ENCODE measurements around the gene OLFM1.
"Not testable (repeated sequence)": the region's sequence is repeated elsewhere in the genome, so short reads cannot be mapped to it uniquely, and the experiment has no call there.

OLFM1 gene

DNA sequence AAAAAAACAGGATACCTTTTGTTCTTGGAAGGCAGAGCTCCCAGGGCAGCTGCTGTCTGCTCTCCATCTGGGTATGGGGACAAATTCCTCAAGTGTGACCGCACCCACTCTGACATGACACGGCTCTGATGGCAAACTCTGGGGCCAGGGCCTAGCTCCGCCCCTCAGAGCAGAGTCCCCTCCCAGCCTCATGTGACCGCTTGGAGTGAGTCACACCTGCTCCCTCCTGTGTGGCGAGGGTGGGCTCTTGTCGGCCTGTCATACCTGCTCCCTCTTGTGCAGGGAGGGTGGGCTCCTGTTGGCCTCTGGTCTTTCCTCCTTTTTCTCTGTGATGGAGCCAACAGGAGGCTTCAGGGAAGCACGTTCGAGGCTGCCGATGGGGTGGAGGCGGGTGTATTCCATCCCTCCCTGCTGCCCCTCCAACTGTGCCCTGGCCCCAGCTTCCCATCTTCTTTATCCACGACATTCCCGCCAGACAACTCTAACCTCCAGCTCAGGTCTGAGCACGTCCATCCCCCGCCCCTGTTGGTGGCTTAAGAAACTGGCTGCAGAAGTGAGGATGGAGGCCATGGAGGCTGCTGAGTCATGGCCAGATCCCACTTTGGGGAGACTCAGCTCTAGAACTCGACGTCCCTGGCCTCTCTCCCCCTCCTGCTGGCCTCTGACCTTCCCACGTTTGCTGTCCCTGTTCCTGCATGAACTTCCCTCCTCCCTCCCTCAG lies 65.3 kb downstream of the OLFM1 start:
- no peak for DNase-seq (ENCODE audit: low spot score)

DNA sequence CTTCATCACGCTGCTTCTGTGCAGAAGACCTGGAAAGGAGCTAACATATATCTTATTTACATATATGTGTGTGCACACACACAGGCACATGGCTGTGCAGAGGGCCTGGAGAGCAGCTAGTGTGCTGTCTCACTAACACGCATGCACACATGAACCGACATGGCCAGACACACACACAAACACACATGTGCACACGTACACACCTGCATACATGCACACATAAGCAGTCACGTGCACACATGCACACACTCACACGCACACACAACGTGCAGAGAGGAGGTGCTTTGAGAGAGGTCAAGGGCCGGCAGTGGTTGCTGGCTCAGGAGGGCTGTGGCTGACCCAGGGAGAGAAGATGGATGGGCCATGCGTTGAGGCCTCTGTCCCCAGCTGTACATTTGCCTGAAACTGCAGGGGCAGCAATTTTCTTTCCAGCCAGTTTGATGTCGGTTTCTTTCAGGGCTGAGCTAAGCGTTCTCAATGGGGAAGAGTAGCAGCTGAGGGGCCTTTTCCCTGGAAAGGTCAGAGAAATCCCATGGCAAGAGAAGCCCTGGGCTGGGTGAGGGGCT lies 66.7 kb downstream of the OLFM1 start:
- no peak for DNase-seq (ENCODE audit: low spot score)

DNA sequence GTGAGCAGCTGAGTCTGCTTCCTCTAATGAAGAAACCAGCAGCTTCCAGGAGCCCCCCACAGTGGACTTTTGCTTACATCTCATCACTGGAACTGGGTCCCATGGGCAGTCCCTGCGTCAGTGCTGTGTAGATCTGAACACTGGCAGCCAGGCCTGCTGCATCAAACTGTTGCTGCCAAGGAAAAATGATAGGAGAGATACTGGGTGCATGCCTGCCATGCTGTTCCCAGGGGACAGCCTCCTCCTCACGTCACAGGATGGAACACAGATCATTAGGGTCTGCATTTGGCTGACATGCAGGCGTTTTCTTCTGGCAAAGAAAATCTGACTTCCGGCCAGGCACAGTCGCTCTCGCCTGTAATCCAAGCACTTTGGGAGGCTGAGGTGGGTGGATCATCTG lies 67.9 kb downstream of the OLFM1 start:
- no peak for DNase-seq (ENCODE audit: low spot score)

DNA sequence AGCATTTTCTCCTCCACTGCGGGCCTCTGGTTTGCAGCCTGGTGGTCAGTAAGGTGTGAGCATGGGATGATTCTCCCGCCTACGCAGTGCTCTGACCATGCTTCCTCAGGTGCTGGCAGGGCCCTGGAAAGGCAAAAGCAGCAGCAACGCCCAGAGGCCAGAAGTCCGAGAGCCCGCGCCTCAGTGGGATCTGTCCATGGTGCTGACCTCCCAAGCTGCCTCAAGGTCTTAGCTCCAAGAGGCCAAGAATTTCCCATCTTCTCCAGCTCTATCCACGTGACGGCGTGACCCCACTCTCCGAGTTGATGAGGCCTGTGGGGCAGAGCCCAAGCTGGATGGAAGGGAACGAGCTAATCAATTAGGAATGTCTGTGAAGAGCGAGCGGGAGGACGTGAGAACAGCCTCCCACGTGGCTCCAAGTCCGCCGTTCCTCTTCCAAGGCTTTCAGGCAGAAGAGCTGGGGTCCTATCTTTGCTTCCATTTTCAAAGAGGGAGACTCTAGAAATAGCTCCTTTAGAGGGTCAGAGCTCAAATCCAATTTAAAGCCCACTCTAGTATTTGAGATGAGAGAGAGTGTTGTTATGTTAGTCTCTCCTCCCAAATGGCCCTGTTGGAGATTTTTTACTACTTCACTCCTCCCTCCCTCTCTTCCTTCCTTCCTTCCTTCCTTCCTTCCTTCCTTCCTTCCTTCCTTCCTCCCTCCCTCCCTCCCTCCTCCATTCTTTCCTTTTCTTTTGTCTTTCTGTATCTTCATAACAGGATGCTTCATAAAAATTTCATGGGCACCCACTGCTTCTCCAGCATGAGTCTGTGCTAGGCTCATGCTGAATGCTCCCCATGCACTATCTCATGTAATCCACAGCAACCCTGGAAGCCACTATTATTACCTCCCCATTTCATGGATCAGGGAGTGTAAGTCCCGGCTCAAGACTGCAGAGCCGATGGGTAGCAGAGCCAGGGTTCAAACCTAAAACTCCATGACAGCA lies 69.3 kb downstream of the OLFM1 start:
- DNase-seq (ENCODE audit: low spot score) = no peak

DNA sequence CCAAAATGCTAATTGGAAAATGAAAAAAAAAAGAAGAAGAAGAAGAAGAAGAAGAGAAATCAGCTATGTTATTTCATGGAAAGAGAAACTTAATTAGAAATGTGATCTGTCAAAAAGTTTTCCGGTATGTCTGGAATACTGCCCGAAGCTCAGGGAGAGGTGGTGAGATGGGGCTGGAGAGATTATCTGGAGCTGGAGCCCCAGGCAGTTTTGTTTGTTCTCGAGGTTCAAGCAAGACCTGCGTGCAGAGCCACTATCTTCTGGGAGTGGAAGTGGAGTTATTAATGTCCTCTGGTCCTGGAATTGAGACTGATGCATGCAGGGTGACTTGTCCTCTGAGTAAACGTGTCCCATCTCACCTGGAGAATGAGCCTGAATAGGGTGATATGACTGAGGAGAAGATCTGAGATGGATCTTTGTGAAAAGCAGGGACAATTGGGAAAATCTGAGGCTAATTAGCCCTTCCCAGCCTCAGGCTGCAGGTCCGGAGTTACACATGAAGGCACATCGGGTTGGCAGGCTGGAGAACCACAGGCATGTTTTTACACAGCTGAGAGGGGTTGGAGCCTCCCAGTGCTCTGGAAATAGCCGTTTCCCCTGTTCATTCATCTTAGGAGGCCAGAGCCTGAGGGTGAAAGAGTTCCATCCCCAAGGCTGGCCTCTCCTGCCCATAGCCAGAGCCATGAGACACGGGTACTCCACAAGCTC lies 70.5 kb downstream of the OLFM1 start:
- no peak for DNase-seq (ENCODE audit: low spot score)

DNA sequence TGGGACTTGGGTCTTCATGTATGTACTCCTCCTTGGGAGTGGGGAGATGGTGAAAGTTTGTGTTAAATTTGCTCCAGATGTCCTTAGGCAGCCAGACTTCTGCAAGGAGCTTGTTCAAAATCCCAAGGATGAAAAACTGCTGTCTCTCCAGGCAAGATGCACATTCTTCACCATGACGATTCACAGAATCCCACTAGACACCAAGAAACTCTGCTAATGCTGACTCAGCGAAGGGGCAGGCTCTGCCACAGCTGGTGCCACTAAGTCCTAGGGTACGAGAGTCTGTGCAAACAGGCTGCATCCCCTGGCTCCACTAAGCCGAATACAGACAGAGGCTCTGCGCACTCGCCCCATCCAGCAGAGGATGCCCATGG lies 71.1 kb downstream of the OLFM1 start:
- DNase-seq (ENCODE audit: low spot score) = no peak

DNA sequence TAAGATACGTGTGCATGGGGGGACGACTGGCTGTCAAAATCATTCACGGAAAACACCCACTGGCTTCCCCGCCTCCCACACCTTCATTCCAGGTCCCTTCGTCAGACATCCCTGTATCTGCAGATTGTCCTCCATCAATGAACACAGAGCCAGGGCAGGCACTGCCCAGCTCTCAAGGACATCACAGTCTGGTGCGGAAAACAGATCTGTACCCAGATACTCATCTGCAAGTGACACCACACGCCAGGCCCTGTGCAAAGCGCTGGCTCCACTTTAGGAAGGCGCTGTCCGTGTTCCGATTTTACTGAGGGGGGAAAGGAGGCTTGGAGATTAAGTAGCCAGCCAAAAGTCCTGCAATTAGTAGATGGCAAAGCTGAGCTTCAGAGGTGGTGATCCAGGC lies 72.3 kb downstream of the OLFM1 start:
- DNase-seq (ENCODE audit: low spot score) = no peak

DNA sequence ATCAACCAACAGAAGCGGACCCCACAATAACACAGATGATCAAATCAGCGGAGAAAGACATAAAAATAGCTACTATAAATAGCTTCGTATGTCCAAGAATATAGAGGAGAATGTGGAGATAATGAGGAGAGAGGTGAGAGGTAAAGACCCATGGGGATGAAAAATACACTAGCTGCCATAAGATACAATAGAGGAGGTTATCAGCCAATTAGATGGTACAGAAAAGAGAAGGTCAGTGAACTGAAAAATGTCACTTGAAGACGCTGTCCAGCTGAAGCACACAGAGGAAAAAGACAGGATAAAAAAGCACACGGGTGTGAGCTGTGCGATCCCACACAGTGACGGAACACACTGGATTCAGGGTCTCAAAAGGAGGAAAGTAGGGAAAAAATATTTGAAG lies 73.4 kb downstream of the OLFM1 start:
- DNase-seq (ENCODE audit: low spot score) = no peak

DNA sequence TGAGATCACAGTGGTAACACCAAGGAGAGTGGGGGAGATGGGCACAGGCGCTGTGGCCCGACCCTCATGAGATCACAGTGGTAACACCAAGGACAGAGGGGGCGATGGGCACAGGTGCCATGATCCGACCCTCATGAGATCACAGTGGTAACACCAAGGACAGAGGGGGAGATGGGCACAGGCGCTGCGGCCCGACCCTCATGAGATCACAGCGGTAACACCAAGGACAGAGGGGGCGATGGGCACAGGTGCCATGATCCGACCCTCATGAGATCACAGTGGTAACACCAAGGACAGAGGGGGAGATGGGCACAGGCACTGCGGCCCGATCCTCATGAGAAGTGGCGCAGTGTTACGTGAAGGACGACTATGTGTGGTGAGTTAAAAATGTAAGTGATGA lies 75.1 kb downstream of the OLFM1 start:
- DNase-seq (ENCODE audit: low spot score) = not testable (repeated sequence)

DNA sequence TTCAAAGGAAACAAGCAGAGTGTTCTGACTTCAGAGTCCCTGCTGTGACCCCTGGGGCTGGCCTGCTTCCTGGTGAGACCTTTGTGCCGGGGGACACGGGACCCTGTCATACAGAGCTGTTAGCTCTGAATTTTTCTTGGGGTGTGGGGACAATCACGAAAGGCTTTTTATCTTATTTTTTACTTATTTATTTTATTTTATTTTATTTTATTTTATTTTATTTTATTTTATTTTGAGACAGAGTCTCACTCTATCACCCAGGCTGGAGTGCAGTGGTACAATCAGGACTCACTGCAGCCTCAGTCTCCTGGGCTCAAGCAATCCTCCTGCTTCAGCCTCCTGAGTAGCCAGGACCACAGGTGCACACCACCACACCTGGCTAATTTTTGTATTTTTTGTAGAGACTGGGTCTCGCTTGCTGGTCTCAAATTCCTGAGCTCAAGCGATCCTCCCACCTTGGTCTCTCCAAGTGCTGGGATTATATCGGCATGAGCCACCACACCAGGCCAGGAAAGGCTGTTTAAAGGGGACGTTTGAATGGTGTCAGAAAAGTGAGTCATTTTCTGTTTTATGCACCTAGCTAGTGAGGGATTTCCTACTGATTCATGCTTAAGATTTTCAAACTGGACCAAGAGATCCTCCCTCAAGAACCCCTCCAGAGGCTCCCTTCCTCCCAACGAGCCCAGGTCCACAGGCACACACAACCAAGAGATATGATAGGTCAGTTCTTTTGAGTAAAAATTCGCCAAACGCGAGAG lies 75.7 kb downstream of the OLFM1 start:
- DNase-seq (ENCODE audit: low spot score) = no peak

DNA sequence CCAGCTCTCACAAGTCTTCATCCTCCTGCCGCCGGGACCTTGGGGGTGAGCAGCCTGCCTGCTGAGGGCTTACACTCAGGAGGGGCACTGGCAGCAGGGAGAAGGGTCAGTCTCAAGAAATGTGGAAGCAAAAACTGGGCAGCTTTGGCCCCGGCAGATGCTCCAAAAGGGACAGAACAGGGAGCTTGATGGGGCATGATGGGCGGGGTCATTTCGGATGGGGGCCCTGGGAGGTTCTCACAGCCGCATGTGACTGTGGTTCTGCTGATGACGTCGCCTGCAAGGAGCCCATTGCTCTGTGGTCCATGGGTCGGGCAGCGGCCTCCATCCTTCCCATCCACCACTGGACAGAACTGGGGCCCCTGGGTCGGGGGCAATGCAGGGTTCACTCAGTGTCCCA lies 76.6 kb downstream of the OLFM1 start:
- no peak for DNase-seq (ENCODE audit: low spot score)

DNA sequence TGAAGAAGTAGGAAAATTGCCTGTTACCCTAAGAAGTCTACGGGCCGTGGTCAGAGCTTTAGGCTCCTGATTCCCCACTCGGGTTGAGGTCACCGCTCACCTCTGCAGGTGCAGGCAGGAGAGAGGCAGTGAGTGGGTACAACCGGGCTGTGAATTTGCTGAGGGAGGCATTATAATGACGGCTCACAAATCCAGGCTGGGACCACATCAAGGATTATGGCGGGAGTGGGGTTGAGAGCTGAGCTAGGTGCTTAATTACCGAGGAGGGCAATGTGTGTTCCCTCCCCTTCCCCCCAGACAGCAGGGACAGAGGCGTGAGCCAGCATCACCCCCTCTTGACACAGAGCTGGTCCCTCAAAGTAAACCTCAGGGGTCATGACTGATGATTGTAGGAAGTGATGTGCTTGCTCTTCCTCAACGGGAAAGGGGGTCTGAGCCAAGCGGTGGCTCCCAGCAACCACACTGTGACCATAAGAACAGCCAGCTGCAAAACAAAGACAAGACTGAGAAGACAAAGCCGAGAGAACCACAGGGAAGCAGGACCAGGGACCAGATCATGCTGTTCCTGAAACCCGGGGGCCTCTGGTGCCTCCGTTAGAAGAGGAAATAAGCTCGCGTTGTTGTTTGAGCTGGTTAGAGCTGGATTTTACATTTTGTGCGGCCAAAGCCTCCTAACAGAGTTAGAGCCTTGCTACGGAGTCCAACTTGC lies 77.7 kb downstream of the OLFM1 start:
- DNase-seq (ENCODE audit: low spot score) = no peak

DNA sequence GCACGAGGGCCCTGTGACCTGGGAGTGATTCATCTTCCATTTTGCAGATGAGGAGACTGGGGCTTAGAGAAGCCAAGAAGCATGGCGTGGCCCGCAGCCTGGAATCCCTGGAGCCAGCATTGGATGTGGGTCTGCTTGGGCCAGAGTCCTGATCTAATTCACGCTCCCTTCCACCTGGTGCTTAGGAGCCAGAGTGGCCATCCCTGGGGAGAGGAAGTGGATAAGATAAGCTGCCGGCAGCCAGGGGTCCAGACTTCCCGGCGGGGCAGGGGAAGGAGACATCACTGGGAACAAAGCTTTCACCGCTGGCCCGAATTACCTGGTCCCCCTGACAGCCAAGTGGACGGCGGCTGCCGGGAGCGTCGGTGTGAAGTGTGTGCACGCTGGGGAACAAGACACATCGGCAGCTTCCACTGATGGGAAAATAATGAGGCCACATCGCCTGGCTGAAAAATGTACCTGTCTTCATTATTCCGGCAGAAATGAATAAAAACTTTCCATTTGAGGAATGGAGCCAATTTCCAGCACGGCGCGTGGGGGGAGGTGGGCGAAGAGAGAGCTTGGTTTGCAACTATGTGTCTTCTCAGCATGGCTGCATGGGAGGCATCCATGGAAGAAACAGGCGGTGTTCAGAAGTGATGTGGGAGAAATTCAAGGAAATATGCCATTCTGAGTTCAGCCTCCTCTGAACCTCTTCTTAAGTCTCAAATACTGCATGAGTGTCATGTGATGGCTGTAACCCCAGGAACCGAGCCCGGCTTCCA lies 78.5 kb downstream of the OLFM1 start:
- no peak for DNase-seq (ENCODE audit: low spot score)

DNA sequence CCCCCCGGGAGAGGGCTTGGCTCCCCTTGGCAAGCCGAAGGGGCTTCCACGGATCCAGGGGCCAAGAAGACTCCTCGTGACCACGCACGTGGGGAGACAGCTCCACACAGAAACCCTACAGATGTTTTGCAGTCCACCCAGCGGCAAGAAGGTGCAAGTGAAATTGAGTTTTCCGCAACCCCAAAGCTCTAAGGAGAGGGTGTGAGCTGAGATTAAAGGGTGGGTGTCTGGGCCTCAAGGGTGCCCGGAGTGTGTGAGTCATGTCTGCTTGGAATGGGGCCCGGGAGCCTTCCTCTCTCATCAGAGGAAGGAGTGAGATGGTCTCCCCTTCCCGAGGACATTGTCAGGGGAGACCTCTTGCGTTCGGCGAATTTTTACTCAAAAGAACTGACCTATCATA lies 79.1 kb downstream of the OLFM1 start:
- no peak for DNase-seq (ENCODE audit: low spot score)

DNA sequence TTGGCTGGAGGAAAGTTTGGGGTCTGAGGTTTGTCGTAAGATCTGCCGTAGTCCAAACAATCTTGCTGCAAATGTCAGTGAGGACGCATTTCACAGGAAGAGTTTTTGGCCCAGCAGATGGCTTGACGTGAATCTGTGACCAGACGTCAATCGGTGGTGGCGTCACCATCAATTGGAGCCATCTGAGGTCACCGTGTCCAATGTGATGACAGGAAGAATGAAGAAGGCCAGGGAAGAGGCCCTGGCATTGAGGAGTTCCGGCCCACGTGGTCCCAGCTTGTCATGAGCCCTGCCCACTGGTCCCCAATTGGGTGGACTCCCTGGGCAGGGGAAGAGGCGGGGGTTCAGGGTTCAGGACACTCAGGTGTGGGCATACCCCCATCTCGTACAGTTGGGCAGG lies 79.9 kb downstream of the OLFM1 start:
- no peak for DNase-seq (ENCODE audit: low spot score)

DNA sequence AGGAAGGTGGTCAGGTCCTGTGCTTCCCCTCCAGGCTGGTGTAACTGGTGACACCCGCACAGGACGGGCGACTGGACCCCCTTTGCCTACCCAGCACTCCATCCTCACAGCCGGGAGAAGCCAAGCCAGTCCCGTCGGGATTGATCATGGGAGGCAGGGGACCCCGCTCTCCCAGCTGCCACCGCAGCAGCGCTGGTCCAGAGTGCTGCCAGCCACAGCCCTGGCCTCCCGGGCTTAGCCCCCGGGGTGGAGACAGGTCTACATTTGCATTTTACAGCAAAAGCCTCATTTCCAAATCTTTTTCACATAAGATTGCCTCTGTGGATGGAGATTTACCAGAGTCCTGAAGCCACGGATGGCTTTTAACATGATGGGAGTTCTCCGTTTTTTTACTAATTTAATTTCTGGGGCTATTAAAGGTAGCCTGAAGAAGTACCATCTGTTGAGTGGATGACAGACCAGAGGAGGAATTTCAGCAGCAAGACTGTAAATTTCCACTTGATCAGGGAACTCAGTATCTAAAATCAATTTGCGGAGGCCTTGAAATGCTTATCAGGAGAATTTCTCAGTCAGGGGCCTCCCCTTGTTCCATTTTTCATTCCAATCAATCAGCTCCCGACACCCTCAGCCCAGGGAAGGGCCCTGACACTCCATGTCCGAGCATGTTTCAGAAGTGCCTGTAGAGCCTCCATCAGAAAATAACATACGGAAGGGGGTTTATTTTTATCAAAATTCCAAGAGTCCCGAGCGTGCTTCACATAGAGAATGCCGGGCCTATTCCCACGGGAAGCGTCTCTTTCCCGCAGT lies 80.6 kb downstream of the OLFM1 start:
- no peak for DNase-seq (ENCODE audit: low spot score)

DNA sequence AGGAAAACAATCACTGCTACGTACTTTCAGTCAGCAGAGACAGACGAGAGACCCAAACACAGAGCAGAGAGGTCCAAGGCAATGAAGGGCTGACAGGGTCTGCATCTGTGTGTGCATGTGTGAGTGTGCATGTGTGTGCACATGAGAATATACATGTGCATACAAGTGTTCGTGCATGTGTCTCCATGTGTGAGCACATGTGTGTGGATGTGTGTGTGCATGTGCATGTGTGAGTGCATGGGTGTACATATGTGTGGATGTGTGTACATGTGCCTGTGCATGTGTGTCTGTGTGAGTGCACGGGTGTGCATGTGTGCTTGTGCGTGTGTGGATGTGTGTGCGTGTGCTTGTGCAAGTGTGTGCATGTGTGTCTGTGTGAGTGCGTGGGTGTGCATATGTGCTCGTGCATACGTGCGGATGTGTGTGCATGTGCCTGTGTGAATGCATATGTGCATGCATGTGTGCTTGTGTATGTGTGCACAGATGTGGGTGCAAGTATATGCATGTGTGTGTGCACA lies 82.3 kb downstream of the OLFM1 start:
- no peak for DNase-seq (ENCODE audit: low spot score)

DNA sequence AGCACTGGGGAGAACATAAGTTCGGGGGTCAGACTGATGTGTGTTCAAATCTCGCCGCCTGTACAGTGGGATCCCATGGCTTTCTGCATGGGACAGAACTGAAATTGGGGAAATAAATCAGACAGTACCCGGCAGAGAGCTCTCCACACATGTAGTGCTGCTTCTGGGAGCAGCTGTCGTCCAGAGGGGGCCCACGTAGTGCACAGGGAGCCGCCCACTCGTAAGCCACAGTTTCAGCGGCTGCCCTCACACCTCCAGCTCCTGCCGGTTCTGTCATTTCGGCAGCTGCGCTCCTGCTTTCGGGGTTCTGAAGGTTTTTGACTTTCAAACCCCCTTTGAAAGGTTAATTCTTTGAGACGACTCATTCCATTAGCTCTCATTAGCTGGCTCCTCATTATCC lies 83.1 kb downstream of the OLFM1 start:
- no peak for DNase-seq (ENCODE audit: low spot score)

Measured in germinal center (tissue), 1 donor.